ENCODE measurements around the gene STX1A.
"Not testable (repeated sequence)": the region's sequence is repeated elsewhere in the genome, so short reads cannot be mapped to it uniquely, and the experiment has no call there.

Gene STX1A

DNA sequence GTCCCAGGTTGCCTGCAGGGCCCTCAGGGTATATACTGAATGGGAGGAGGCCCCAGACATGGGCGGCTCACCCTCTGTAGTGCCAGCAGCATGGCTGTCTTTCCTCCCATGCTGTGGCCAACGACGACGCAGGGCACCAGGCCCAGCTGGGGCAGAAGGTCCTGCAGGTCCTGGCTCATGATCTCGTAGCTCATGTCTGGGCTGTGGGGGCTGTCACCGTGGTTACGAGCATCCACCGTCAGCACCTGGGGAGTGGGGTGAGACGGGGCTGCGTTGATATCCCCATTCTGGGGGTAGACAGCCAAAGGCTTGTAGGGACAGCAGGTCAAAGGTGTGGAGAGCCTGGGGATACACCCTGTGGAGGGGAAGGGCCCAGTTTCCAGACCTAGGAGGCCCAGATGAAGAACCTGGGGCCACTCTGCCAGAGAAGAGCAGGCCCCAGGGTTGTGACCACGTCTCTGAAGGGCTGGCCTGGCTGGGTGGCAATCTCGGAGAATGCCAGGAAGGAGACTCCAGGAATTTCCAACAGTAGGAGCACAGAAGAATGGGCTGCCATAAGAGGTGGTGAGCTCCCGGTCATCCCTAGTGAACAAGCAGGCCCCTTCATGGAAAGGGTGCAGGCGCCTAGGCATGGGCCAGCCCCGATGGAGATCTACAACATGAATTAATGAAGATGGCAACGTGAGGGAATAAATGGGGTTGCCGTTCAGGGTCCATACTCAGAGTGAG lies 18.2 kb upstream of the STX1A start:
- H3K4me3 ChIP-seq (ENCODE audit: low read length) = peak overlapping the region; percentile 82
- DNase-seq (ENCODE audit: low read depth, low spot score) = no peak

DNA sequence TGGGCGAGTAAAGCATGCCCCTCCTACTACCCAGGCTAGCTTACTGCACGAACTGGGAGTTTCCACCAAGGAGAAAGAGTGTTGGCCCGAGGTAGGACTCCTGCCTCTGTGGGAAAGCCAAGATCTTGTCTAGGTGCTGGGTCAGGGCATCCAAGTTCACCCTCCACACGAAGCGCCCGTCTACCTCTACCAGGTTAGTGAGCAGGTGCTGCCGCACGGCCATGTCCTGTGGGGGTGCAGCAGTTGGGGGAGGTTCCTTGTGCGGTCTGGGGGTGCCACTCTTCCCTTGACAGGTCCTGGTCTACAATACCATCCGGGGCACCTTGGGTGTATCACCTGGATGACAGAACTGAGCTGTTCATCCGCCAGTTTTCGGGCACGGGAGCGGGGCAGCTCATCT lies 17.4 kb upstream of the STX1A start:
- DNase-seq (ENCODE audit: low read depth, low spot score) = no peak
- H3K4me3 ChIP-seq (ENCODE audit: low read length) = no peak overlapping the region

DNA sequence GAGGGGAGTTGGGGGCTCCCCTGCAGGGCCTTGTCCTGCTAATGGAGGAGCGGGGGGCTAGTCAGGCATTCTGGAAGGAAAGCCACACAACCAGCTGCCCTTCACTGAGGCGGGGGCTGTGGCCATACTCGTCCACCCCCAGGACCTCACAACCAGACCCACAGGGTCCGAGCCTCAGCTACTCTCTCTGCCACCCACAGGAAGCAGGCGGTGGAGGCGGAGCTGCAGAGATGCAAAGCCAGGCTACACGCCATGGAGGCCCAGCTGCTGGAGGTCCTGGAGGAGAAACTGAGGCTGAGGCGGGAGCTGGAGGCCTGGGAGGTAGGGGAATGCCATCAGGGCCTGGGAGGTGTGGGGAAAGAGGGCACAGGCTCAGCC lies 16.0 kb upstream of the STX1A start:
- DNase-seq (ENCODE audit: low read depth, low spot score) = no peak
- H3K4me3 ChIP-seq (ENCODE audit: low read length) = no peak overlapping the region

DNA sequence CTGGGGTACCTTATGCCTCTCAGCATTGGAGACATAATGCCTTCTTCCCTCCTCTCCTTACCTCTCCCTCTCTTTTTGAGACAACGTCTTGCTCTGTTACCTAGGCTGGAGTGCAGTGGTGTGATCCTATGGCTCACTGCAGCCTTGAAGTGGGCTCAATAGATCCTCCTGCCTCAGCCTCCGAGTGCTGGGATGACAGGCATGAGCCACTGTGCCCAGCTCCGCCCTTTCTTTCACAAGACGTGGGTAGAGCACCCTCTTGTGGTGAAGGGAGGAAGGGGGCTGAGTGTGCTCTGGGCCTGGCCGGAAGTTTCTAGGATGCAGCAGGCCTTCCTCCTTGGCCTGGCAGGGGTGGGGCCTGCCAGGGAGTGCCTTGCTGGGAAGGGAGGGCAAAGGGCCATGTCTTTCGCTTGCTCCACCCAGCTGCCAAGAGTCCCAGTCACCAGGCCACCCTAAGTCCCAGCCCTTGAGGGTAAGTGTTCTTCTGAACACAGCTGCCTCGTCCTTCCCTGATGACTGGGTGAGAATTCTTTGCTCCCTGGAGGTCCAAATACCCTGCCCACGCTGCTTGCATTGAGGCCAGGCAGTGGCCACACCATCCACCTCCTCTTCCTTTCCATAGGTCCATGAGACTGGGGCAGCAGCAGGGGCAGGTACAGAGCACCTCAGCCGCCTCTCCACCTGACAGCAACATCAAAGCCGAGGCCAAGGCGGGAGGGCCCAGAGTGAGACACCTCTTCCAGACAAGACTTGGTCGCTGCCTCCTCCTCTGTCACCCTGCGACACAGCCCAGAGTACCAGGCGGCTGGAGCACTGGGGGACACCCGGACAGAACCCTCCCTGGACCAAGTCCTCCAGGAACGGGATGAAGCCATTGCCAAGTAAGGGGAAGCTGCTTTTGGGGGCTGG lies 15.4 kb upstream of the STX1A start:
- DNase-seq (ENCODE audit: low read depth, low spot score) = peak; percentile 85
- no peak overlapping the region for H3K4me3 ChIP-seq (ENCODE audit: low read length)

DNA sequence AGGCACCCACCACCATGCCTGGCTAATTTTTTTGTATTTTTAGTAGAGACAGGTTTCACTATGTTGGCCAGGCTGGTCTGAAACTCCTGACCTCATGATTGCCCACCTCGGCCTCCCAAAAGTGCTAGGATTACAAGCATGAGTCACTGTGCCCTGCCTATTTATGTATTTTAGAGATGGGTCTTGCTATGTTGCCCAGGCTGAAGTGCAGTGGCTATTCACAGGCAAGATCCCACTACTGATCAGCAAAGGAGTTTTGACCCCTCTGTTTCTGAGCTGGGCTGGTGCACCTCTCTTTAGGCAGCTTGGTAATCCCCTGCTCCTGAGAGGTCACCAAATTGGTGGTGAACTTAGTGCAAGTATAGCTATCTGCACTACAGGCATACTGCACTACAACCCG lies 12.9 kb upstream of the STX1A start:
- no peak for DNase-seq (ENCODE audit: low read depth, low spot score)
- no peak overlapping the region for H3K4me3 ChIP-seq (ENCODE audit: low read length)

DNA sequence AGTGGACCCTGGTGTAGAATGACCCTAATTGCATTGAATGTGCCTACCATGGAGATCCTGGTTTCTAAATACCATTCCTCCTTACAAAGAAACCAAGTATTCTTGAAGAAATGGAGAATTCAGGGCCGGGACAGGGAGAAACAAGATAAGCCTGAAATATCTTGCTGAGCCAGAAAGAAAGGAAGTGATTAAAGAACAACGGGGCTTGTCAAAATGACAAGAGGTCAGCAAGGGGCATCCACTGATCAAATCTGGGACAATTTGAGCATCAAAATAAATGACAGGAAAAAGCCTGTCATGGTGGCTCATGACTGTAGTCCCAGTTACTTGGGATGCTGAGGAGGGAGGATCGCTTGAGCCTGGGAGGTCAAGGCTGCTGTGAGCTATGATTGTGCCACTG lies 11.0 kb upstream of the STX1A start:
- H3K4me3 ChIP-seq (ENCODE audit: low read length) = no peak overlapping the region
- DNase-seq (ENCODE audit: low read depth, low spot score) = no peak

DNA sequence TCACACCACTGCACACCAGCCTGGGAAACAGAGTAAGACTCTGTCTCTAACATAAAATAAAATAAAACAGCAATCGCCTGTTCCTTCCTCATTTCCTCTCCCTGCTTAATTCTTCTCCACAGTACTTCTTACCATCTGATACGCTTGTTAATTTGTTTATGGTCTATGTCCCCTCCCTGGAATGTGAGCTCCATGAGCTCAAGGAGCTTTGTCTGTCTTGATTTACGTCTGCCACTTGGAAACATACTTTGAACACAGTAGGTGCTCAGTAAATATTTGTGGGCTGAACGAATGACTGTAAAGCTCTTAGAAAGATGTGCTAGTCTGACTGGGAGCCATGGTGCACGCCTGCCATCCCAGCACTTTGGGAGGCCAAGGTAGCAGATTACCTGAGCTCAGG lies 9.1 kb upstream of the STX1A start:
- H3K4me3 ChIP-seq (ENCODE audit: low read length) = no peak overlapping the region
- no peak for DNase-seq (ENCODE audit: low read depth, low spot score)

DNA sequence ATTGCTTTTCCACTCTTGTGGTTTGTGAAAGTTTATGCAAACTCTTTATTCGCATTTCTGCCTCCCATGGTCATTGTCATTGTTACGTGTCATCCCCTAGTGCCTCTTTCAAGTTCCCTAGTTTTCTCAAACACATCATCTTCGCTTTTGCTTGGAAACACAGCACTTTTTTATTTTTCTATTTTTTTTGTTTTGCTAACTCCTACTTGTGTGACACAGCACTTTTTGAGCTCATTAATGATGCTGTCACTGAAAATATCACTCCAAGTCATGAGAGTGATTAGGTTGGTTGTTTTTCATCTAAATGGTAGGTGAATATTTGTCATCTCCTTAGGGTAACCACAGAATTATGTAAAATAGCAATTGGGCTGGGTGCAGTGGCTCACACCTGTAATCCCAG lies 8.5 kb upstream of the STX1A start:
- DNase-seq (ENCODE audit: low read depth, low spot score) = no peak
- H3K4me3 ChIP-seq (ENCODE audit: low read length) = no peak overlapping the region

DNA sequence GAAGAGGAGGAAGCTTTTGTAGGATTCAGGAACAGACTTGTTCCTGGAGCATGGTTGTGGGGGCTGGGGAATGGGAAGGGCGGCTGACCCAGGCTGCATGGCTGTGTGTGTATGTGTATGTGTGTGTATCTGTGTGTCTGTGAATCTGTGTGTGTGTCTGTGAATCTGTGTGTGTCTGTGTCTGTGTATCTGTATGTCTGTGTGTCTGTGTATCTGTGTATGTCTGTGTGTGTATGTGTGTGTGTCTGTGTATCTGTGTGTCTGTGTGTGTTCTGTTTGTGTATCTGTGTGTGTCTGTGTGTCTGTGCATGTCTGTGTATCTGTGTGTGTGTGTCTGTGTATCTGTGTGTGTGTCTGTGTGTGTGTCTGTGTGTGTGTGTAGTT lies 6.6 kb upstream of the STX1A start:
- DNase-seq (ENCODE audit: low read depth, low spot score) = no peak
- H3K4me3 ChIP-seq (ENCODE audit: low read length) = no peak overlapping the region

DNA sequence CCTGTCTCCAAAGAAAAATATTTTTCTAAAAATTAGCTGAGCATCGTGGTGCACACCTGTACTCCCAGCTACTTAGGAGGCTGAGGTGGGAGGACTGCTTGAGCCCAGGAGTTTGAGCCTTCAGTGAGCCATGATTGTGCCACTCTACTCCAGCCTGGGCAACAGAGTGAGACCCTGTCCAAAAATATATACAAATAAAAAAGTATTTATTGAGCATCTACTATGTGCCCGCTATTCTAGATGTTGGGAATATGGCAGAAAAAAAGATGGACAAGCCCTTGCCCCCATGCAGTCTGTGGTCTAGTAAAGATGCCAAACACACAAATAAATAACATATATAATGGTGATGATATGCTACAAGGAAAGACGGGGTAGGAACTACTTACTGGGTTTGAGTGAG lies 4.3 kb upstream of the STX1A start:
- H3K4me3 ChIP-seq (ENCODE audit: low read length) = no peak overlapping the region
- no peak for DNase-seq (ENCODE audit: low read depth, low spot score)

DNA sequence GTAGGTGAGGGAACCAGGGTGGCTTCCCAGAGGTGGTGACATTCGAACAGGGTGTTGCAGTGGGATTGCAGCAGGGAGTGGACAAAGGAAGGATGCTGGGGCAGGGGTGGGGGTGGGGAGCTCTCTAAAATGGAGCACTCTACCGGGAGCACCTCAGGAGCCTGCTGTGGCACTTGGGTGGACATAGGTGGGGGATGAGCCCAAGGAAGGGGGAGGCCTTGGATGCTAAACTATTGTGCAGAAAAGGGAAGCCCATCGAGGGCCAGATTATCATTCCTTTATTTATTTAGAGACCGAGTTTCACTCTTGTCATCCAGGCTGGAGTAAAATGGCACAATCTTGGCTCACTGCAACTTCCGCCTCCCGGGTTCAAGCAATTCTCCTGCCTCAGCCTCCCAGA lies 3.3 kb upstream of the STX1A start:
- no peak for DNase-seq (ENCODE audit: low read depth, low spot score)

DNA sequence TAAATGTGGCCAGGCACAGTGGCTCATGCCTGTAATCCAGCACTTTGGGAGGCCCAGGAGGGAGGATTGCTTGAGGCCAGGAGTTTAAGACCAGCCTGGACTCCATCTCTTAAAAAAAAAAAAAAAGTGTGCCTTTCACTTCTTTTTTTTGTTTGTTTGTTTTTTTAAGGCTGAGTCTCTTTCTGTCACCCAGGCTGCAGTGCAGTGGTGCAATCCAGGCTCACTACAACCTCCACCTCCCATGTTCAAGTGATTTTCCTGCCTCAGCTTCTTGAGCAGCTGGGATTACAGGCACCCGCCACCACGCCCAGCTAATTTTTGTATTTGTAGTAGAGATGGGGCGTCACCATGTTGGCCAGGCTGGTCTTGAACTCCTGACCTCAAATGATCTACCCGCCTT lies 2.7 kb upstream of the STX1A start:
- H3K4me3 ChIP-seq (ENCODE audit: low read length); DNase-seq (ENCODE audit: low read depth, low spot score): not testable (repeated sequence)

More for the DNA sequence above, 3.3 kb upstream of the STX1A start:
- no peak overlapping the region for H3K4me3 ChIP-seq (ENCODE audit: low read length)

DNA sequence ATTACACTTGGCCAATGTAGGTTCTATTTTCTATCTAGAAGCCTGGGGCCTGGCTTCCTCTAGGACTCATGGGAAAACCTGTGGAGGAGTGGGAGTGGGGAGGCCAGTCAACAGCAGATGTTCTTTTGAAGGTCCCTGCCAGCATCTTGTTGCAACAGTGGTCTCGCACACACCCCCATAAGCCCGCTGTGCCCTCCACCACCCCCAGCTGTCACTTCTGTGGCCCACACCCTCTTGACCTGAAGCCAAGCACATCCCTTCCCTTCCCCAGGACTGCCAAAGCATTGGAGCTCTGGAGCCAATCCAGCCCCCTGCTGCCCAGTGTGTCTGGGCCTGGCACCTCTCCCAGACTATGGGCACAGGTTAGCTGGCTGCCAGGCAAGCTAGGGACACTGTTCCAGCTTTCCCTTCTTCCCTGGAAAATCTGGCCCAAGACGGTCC lies 1.9 kb upstream of the STX1A start:
- no peak for DNase-seq (ENCODE audit: low read depth, low spot score)
- H3K4me3 ChIP-seq (ENCODE audit: low read length) = no peak overlapping the region

DNA sequence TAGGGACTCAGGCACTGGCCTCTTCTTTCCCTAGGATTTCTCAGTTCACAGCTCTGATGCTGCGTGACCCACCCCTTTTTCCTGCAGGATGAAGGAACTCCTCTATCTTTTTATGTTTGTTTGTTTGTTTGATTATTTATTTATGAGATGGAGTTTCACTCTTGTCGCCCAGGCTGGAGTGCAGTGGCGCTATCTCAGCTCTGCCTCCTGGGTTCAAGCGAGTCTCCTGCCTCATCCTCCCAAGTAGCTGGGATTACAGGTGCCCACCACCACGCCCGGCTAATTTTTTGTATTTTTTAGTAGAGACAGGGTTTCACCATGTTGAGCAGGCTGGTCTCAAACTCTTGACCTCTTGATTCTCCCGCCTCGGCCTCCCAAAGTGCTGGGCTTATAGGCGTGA lies 974 bp upstream of the STX1A start:
- DNase-seq (ENCODE audit: low read depth, low spot score); H3K4me3 ChIP-seq (ENCODE audit: low read length): not testable (repeated sequence)

DNA sequence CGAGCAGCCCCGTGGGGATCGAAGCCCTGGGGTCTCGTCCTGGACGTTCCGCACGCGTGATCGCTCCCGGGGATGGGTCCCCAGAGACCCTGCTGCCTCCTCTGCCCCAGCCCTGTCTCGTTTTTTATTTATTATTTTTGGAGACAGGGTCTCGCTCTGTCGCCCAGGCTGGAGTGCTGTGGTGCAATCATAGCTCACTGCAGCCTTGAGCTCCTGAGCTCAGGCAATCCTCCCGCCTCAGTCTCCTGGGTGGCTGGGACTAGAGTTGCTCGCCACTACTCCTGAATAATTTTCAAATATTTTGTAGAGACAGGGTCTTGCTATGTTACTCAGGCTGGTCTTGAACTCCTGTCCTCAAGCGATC lies 319 bp upstream of the STX1A start:
- no peak for DNase-seq (ENCODE audit: low read depth, low spot score)
- H3K4me3 ChIP-seq (ENCODE audit: low read length) = no peak overlapping the region

DNA sequence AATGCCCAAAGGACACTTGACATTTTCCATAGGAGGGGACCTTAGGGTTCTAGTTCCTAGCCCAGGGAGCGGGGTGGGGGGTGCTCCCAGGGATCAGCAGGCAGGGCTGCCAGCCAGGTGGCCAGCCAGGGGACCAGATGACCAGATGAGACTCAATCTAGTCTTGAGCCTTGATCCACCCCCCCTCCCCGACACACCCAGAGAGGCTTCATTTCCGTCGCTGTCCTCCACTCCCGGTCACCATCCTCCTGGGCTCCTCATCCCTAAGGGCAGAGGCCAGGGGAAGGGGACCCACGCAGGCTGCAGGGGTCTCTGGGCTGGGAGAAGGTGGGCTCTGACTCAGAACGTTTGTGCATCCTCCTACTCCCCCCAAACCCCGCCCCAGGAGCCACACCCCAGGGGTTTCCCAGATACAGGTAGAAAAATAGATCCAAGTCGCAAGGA lies 1.0 kb downstream of the STX1A start:
- H3K4me3 ChIP-seq (ENCODE audit: low read length) = peak overlapping the region; percentile 62
- DNase-seq (ENCODE audit: low read depth, low spot score) = no peak

DNA sequence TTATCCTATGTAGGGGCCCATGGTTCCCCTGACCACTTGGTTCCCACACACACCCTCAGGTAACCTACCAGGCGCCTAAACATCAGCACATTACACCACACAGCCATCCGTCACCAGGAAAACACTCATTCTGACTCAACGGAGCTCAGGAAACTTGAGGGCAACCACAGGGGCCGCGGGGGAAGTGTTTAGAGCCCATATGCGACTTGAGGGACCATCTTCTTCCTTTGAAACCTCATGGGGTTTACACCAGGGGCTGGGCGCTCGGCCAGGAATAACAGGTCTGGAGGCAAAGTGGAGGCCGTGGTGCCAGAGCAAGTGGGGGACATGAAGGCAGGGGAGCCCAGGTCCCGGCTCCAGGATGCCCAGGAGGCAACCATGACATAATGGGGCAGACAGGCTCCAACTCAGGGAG lies 1.5 kb downstream of the STX1A start:
- peak; percentile 78 for DNase-seq (ENCODE audit: low read depth, low spot score)
- H3K4me3 ChIP-seq (ENCODE audit: low read length) = peak overlapping the region; percentile 62

DNA sequence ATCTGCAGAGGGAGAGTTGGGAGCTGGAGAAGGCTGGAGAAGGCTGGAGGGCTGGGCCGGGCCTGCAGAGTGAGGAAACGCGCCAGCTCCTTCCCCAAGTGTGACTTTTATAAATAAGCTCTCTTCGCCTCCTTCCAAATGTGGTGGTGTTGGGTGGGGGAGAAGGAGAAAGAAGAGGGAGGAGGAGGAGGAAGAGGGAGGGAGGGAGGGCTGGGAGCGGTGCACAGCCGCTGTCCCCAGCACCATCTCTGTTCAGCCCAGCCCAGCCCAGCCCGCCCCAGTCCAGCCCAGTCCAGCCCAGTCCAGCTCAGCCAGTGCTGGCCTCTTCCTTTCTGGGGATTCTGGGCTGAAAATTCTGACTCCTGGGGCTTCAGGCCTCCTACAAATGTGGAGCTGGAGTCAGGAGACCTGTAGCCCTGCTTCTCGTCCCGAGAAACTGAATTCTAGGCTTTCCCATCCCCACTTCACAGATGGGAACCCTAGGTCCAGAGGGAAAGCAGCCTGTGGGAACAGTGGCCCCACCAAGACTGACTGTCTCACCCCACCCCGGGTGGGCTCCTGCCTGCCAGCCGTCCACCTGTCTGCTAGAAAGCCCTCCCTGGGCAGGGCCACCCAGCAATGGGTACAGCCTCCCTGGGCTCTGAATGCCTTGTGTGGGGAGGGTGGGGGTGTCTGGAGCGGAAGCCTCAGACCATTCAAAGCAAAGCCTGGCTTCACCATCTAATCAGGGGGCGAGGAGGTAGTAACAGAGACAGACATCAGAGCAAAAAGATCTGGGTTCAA lies 2.3 kb downstream of the STX1A start:
- DNase-seq (ENCODE audit: low read depth, low spot score) = no peak
- no peak overlapping the region for H3K4me3 ChIP-seq (ENCODE audit: low read length)

DNA sequence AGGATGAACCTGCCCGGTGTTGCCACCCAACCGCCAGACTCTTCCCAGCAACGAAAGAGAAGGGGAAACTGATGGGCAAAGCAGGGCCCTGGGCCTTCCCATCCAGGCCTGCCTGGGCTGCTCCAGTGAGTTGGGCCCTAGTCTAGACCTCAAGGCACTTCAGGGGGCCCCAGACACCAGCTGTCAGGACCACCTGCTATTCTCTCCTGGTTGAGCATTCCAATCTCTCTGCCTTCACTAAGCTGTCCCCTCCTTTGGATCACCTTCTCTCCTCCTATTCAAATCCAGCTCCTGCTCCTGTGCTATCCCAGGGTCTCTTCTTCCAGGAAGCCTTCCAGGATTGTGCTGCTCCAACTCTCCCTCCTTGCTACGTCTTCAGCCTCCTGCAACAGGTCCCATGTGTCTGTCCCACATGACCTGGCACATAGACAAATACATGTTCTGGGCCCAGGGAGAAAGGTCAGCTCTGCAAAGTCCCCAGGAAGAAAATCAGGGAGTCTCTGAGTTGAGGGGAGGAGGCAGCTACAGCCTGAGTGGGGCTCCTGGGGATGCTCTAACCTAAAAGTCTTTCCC lies 3.1 kb downstream of the STX1A start:
- no peak for DNase-seq (ENCODE audit: low read depth, low spot score)
- no peak overlapping the region for H3K4me3 ChIP-seq (ENCODE audit: low read length)

All from Jurkat, Clone E6-1 (cell line).